Testis (tissue), 5 donors: ENCODE measurements around the gene PKNOX2. TPM values are rescaled to one million over a fixed set of nuclear protein-coding genes. Genes with fewer than 3 reads are reported as not detected.

ENCODE experiments used
- DNase-seq: peaks from one replicate; pipeline ENCODE4 v3.0.0-alpha.2; 2019
- H3K27ac ChIP-seq, 2 donors: fragments of 200-600 bp; sonication (generic); one replicate each; pipeline ENCODE4 v1.5.1; 2019
- H3K27me3 ChIP-seq: fragments of 200-600 bp; sonication (generic); one replicate; pipeline ENCODE4 v1.5.1; 2019
- H3K36me3 ChIP-seq: fragments of 200-600 bp; sonication (generic); one replicate; pipeline ENCODE4 v1.5.1; 2017; ENCODE audit warnings: low read depth; ENCODE audit errors: missing control alignments
- H3K4me1 ChIP-seq: fragments of 200-600 bp; sonication (generic); one replicate; pipeline ENCODE4 v1.5.1; 2019
- H3K4me3 ChIP-seq, 2 donors: fragments of 200-600 bp; sonication (generic); one replicate each; pipeline ENCODE4 v1.5.1; 2017 to 2019
- H3K9me3 ChIP-seq: fragments of 200-600 bp; sonication (generic); one replicate; pipeline ENCODE4 v1.5.1; 2017
- POLR2A ChIP-seq: fragments of 450-650 bp; IDR thresholded peaks from one replicate; pipeline ENCODE4 v1.6.1; 2017; ENCODE audit warnings: antibody characterized with exemption, mild to moderate bottlenecking, moderate library complexity
- WGBS, 2 donors: methylation state at CpG; one replicate each; pipeline ENCODE4 v1.1.5; 2018; 5-methylcytosine and 5-hydroxymethylcytosine counted together
- intact Hi-C: fragments of 100-400 bp; cut with DNase I; formaldehyde crosslinking; loops from one replicate; pipeline ENCODE4 v1.15.1; 2023; ENCODE audit warnings: low total_unique reads
- long read RNA-seq, 2 donors: transcript quantifications; one replicate each; lab custom pipeline, GENCODE V29; 2026
- polyA plus RNA-seq: library from polyadenylated mRNA; stranded (reverse); fragments of 350-450 nt; fragmentation: Illumina TruSeq; extraction: RNeasy Lipid Tissue Mini Kit (QIAGEN cat#74804); gene quantifications from one replicate; pipeline ENCODE4 v1.2.3, GENCODE V29; 2014; ENCODE audit warnings: low read depth, low replicate concordance; ENCODE audit not compliant: insufficient read depth
- total RNA-seq, 2 donors: library from RNA; depleted of rRNA; stranded (reverse); fragments of >200 nt; gene quantifications; one replicate each; pipeline ENCODE4 v1.2.3, GENCODE V29; 2016
- TF ChIP-seq, protein P1 (sequence below), 3 experiments: fragments of 450-650 bp in 2 of 3; fragments of 200-600 bp in 1 of 3; sonication (generic) in 1 of 3; IDR thresholded peaks; one replicate each; pipeline ENCODE4 v1.5.1; 2016 to 2019; ENCODE audit warnings: antibody characterized with exemption in 3 of 3, mild to moderate bottlenecking in 2 of 3, moderate library complexity in 1 of 3

Gene PKNOX2, protein sequence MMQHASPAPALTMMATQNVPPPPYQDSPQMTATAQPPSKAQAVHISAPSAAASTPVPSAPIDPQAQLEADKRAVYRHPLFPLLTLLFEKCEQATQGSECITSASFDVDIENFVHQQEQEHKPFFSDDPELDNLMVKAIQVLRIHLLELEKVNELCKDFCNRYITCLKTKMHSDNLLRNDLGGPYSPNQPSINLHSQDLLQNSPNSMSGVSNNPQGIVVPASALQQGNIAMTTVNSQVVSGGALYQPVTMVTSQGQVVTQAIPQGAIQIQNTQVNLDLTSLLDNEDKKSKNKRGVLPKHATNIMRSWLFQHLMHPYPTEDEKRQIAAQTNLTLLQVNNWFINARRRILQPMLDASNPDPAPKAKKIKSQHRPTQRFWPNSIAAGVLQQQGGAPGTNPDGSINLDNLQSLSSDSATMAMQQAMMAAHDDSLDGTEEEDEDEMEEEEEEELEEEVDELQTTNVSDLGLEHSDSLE
- 1 to 10 TPM; 5.5 to 7.3 TPM for total RNA-seq
- polyA plus RNA-seq, result 10.4 TPM
- long read RNA-seq, donor 1, result 0 reads
- long read RNA-seq, donor 2, partial matches to known transcripts, result 0 of 2 reads
- long read RNA-seq, donor 2, other reads (novel, unspliced or antisense), result 0 of 2 reads

DNA sequence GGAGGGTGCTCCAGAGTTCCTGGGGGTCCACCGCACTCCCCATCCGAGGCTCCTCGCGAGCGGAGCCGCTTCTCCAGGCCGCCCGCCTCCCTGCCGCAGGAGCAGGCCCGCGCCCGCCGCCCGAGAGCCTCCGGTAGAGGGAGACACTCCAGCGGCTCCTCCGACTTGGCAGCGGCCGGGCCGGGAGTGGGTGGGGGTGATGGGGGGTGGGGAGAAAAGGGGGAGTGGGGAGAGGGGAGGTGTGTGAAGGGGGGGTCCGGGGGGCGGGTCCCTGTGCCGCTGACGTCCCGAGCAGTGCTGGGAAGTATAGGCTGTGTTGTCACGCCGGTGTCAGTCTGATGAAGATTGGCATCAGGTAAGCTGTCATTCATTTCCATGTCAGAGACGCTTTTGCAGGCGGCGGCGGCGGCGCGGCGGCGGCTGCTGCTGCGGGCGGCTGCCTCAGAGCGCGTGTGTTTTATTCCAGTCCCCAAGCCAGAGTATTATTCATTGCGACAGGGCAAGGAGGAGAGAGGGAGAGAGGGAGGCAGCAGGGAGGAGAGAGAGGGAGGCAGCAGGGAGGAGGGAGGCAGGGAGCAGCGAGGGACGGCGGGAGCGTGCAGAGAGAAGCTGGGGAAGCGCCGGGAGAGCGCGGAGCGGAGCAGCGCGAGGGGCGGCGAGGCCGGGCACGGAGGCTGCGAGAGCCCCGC lies at the start of gene PKNOX2:
Gene PKNOX2, plus strand, starts transcription at position 330 of the 689 bp plus-strand sequence. CDS start 186,555 bp downstream, outside the sequence.
- intact Hi-C loops, result loop anchor here (5.0 kb wide), 2 partner anchors 63 to 178 kb away; no protein-coding TSS in a partner anchor
- TF ChIP-seq, protein P1, sequence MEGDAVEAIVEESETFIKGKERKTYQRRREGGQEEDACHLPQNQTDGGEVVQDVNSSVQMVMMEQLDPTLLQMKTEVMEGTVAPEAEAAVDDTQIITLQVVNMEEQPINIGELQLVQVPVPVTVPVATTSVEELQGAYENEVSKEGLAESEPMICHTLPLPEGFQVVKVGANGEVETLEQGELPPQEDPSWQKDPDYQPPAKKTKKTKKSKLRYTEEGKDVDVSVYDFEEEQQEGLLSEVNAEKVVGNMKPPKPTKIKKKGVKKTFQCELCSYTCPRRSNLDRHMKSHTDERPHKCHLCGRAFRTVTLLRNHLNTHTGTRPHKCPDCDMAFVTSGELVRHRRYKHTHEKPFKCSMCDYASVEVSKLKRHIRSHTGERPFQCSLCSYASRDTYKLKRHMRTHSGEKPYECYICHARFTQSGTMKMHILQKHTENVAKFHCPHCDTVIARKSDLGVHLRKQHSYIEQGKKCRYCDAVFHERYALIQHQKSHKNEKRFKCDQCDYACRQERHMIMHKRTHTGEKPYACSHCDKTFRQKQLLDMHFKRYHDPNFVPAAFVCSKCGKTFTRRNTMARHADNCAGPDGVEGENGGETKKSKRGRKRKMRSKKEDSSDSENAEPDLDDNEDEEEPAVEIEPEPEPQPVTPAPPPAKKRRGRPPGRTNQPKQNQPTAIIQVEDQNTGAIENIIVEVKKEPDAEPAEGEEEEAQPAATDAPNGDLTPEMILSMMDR (IDR thresholded peaks at IDR 0.05), result peak in 2 of 3 experiments; percentile 44 to 69
- TF ChIP-seq POLR2A, result no peak
- peaks cover 22% of the 10 kb centered on the region for H3K4me1 ChIP-seq
- H3K4me3 ChIP-seq, result peak within 1 kb of the TSS; percentile 61 to 71
- 0 to 1% methylated on average over 20 to 58 of the region's 58 CpGs for WGBS, 2 donors
- no peaks in the 10 kb centered on the region for H3K27me3 ChIP-seq
- H3K27ac ChIP-seq, result peak within 1 kb of the TSS; percentile 87 to 93
- no peaks in the 10 kb centered on the region for H3K36me3 ChIP-seq
- peak; percentile 82 for DNase-seq
- H3K9me3 ChIP-seq, result no peaks in the 10 kb centered on the region

DNA sequence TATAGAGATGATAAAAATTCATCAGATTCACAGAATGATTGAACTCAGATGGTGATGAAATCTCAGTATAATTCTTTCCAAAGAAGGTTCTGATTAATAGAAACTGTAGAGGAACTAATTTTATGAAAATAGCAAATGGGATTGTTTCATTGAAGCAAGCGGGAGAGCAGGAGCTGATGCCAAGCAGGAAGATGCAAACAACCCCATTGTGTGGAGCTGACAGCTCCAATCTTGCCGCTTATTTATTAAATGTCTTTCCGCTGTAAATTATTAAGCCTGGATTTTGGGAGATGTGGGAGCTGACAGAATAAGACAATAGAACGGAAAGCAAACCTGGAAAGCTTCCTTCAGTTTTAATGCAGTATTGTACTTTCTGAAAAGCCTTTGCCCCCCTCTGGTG lies 47.1 kb upstream of the PKNOX2 start:
- WGBS, 2 donors, result 78 to 82% methylated on average over 4 of the region's 4 CpGs
- TF ChIP-seq POLR2A, result no peak
- TF ChIP-seq, protein P1 (IDR thresholded peaks at IDR 0.05), result no peak
- Histone ChIP-seq H3K4me3 (no peak overlapping the region), H3K9me3 (no peaks in the 10 kb centered on the region), H3K4me1 (no peaks in the 10 kb centered on the region), H3K27ac (no peak overlapping the region), H3K36me3 (no peaks in the 10 kb centered on the region), H3K27me3 (no peaks in the 10 kb centered on the region)
- no peak for DNase-seq
- intact Hi-C loops, result no loop called here

DNA sequence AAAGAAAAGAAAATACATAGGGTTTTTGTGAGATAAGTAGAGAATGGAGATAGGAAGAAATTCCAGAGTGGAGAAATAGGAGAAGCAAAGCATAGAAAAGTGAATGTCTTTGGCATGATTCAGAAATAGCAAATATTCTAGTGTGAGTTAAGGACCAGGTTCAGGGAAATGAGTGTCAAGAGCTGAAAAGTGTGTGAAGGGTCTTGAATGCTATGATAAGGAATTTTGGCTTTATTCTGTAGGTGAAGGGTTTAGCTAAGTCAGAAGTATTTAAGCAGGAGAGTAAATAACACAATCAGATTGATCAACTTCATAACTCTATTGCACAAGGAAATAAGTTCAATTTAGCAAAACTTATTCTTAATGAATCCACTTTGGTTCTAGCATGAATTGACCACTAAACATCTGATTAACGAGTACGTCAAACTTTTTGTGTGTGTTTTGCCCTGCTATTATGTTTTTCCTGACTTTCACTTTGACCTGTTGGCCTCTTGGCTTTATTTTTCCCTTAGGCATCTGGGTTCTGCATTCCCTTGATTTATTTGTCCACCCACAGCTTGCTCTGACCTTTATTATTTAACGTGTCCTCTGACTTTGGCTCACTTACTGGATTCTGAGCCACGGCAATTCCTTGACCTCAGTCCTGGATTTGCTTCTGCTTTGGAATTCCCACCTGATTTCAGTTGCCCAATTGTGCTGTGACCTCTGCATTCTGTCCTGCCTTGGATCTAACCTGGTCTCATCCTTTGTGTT lies 41.2 kb upstream of the PKNOX2 start:
- Histone ChIP-seq H3K27me3 (no peaks in the 10 kb centered on the region), H3K27ac (no peak overlapping the region), H3K4me1 (peaks cover 5% of the 10 kb centered on the region), H3K9me3 (no peaks in the 10 kb centered on the region), H3K36me3 (no peaks in the 10 kb centered on the region), H3K4me3 (no peak overlapping the region)
- no peak for DNase-seq
- TF ChIP-seq POLR2A, result no peak
- TF ChIP-seq, protein P1 (IDR thresholded peaks at IDR 0.05), result no peak
- intact Hi-C loops, result no loop called here
- WGBS, 2 donors, result 63 to 68% methylated on average over 4 of the region's 4 CpGs

DNA sequence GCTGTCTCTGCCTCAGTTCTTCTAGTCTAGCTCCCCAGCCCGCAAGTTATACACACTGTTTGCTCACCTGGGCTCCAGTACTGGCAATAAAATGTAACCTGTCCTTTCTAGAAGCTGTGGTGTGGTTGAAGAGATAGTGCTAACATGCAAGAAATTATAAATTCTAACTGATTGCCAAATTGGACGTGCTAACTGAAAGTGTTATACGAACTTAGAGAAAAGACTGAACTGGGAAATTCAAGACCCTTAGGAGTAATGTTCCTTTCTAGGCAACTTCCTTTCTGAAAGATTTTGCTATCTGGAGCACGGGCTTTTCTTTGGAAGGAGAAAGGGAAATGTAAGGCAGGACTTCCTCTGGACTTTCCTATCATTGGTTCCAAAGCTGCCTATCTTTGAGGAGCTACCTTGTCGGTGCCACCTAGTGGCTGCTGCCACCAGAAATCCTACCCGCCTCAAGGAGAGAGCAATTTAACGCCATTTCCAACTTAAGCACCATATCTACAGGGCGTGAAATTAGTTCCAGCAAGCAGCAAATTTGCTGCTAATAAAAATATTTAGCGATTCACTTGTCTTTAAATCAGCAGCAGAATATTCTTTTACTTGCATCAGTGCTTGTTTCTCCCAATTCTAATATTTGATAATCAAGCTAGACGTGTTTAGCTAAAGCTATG lies 40.5 kb upstream of the PKNOX2 start:
- WGBS, 2 donors, result 59 to 61% methylated on average over 10 of the region's 10 CpGs
- intact Hi-C loops, result no loop called here
- TF ChIP-seq POLR2A, result no peak
- TF ChIP-seq, protein P1 (IDR thresholded peaks at IDR 0.05), result peak; percentile 9 to 51 (median 42)
- H3K36me3 ChIP-seq, result no peaks in the 10 kb centered on the region
- H3K27ac ChIP-seq, result peak overlapping the region in 1 of 2 donors; percentile 11
- H3K9me3 ChIP-seq, result no peaks in the 10 kb centered on the region
- DNase-seq, result peak; percentile 80
- H3K27me3 ChIP-seq, result no peaks in the 10 kb centered on the region
- H3K4me3 ChIP-seq, result no peak overlapping the region
- H3K4me1 ChIP-seq, result peaks cover 5% of the 10 kb centered on the region
